ENCODE data around the gene MYH8. TPM values are rescaled to one million over a fixed set of nuclear protein-coding genes. Genes with fewer than 3 reads are reported as not detected.

Gene MYH8
- total and polyA plus RNA-seq, 2 experiments from 2014 or later: not detected

GRCh38 chr17:10428781-10429180 is 7.0 kb upstream of the MYH8 start (continued):
- TF ChIP-seq ZNF462 (CRISPR knock-in tag; IDR thresholded peaks at IDR 0.05): no peak
- TF ChIP-seq CREB1 (CRISPR knock-in tag; IDR thresholded peaks at IDR 0.05; ENCODE audit: low read depth): no peak
- TF ChIP-seq EZH2phosphoT487 (IDR thresholded peaks at IDR 0.05; ENCODE audit: unreplicated experiment): no peak
- no peak for TF ChIP-seq ZNF331 (CRISPR knock-in tag; IDR thresholded peaks at IDR 0.05; ENCODE audit: low read depth)
- no peak for TF ChIP-seq CTCF (conservative IDR thresholded peaks at IDR 0.05; ENCODE audit: low read depth in 2 of 2)
- TF ChIP-seq ETS1 (IDR thresholded peaks at IDR 0.05): no peak
- no peak for TF ChIP-seq JUNB (IDR thresholded peaks at IDR 0.05; ENCODE audit: unreplicated experiment)
- no peak for TF ChIP-seq ZNF114 (CRISPR knock-in tag; IDR thresholded peaks at IDR 0.05)
